Colon (tissue), 2 donors: Measurements from ENCODE around the gene MYH15.

ENCODE experiments used
- FAIRE-seq: peaks from 2 replicates; lab custom pipeline; 2012; peaks lifted over from hg19 to GRCh38; lab: Jason Lieb, UNC
- donor health status: control.
- donor health status: control.

Gene MYH15

GRCh38 chr3:108471426-108471825 lies 39.0 kb downstream of the MYH15 start:
- FAIRE-seq, result no peak

GRCh38 chr3:108469126-108469525 lies 41.3 kb downstream of the MYH15 start:
- FAIRE-seq, result no peak

GRCh38 chr3:108468577-108468976 lies 41.8 kb downstream of the MYH15 start:
- no peak for FAIRE-seq

- no peak for FAIRE-seq
Observed at GRCh38 chr3:108462899-108463298, 47.5 kb downstream of the MYH15 start.

- FAIRE-seq, result no peak
Observed at GRCh38 chr3:108461661-108462111, 48.7 kb downstream of the MYH15 start.

- no peak for FAIRE-seq
Observed at GRCh38 chr3:108459225-108459624, 51.2 kb downstream of the MYH15 start.

- no peak for FAIRE-seq
Observed at GRCh38 chr3:108455212-108455705, 55.1 kb downstream of the MYH15 start.

- no peak for FAIRE-seq
Observed at GRCh38 chr3:108453565-108453964, 56.8 kb downstream of the MYH15 start.

- no peak for FAIRE-seq
Observed at GRCh38 chr3:108450444-108450843, 60.0 kb downstream of the MYH15 start.

- no peak for FAIRE-seq
Observed at GRCh38 chr3:108448593-108448992, 61.8 kb downstream of the MYH15 start.

- FAIRE-seq, result no peak
Observed at GRCh38 chr3:108447096-108447847, 63.1 kb downstream of the MYH15 start.

GRCh38 chr3:108442281-108442680 lies 68.1 kb downstream of the MYH15 start:
- no peak for FAIRE-seq

- FAIRE-seq, result no peak
Observed at GRCh38 chr3:108441518-108441917, 68.9 kb downstream of the MYH15 start.

- FAIRE-seq, result no peak
Observed at GRCh38 chr3:108441071-108441507, 69.3 kb downstream of the MYH15 start.

- no peak for FAIRE-seq
Observed at GRCh38 chr3:108438542-108438941, 71.9 kb downstream of the MYH15 start.

- FAIRE-seq, result no peak
Observed at GRCh38 chr3:108437439-108437838, 73.0 kb downstream of the MYH15 start.

- peak; percentile 61 for FAIRE-seq
Observed at GRCh38 chr3:108433928-108434327, 76.5 kb downstream of the MYH15 start.

- no peak for FAIRE-seq
Observed at GRCh38 chr3:108432431-108432830, 78.0 kb downstream of the MYH15 start.

GRCh38 chr3:108430540-108430939 lies 79.9 kb downstream of the MYH15 start:
- FAIRE-seq, result no peak

- FAIRE-seq, result no peak
Observed at GRCh38 chr3:108428586-108428985, 81.8 kb downstream of the MYH15 start.

- FAIRE-seq, result no peak
Observed at GRCh38 chr3:108420926-108421325, 89.5 kb downstream of the MYH15 start.

GRCh38 chr3:108416111-108416869 lies 94.1 kb downstream of the MYH15 start:
- FAIRE-seq, result no peak

GRCh38 chr3:108415661-108416060 lies 94.7 kb downstream of the MYH15 start:
- no peak for FAIRE-seq
